ENCODE data around the gene DHX15. TPM values are rescaled to one million over a fixed set of nuclear protein-coding genes. Genes with fewer than 3 reads are reported as not detected.

DHX15 gene
- total RNA-seq, 1 experiment from 2014 or later, result 240 TPM

DNA sequence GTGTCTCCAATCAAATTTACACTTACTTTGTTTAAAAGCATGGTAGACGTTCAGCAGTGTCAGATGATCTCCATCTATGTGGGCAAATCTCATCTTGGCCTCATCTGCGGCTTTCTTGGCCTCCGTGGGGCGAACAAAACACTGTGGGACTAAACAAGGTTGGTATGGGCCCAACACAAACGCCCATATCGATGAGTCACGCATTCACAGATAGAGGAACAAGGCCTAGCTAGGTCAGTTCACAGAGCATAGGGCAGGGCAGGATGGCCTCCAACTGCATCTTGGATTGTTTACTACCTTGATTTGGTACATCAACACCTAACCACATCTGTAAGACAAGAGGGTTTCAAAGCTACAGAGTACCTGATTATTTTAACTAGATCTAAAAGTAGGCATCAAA lies 47.3 kb downstream of the DHX15 start:
- ATAC-seq, result no peak; the same call in 1 of the 2 replicates
- ChIA-PET POLR2A (interaction anchor here (0.5 kb wide), 1 partner anchor 31 kb away, joined by 5 read pairs; no protein-coding TSS in a partner anchor), CTCF (interaction anchor here (0.5 to 1.0 kb wide), 3 partner anchors 47 to 151 kb away, joined by 3 to 4 read pairs (median 4); no protein-coding TSS in a partner anchor)
- H3K27ac Mint-ChIP-seq, result peak overlapping the region; percentile 61
- TF ChIP-seq AFF4 (CRISPR knock-in tag; IDR thresholded peaks at IDR 0.05; ENCODE audit: borderline replicate concordance) (no peak), ATF1 (CRISPR knock-in tag; IDR thresholded peaks at IDR 0.05) (no peak), NFATC4 (CRISPR knock-in tag; IDR thresholded peaks at IDR 0.05) (no peak), CREM (CRISPR knock-in tag; IDR thresholded peaks at IDR 0.05) (no peak), NR2C2 (CRISPR knock-in tag; IDR thresholded peaks at IDR 0.05) (no peak), IRF2 (CRISPR knock-in tag; IDR thresholded peaks at IDR 0.05; ENCODE audit: borderline replicate concordance, low read depth) (no peak), GRHL2 (CRISPR knock-in tag; IDR thresholded peaks at IDR 0.05; ENCODE audit: insufficient replicate concordance, severe bottlenecking) (no peak), ZNF416 (CRISPR knock-in tag; IDR thresholded peaks at IDR 0.05) (no peak), SMAD4 (CRISPR knock-in tag; IDR thresholded peaks at IDR 0.05) (no peak)
- TF ChIP-seq, protein P1, sequence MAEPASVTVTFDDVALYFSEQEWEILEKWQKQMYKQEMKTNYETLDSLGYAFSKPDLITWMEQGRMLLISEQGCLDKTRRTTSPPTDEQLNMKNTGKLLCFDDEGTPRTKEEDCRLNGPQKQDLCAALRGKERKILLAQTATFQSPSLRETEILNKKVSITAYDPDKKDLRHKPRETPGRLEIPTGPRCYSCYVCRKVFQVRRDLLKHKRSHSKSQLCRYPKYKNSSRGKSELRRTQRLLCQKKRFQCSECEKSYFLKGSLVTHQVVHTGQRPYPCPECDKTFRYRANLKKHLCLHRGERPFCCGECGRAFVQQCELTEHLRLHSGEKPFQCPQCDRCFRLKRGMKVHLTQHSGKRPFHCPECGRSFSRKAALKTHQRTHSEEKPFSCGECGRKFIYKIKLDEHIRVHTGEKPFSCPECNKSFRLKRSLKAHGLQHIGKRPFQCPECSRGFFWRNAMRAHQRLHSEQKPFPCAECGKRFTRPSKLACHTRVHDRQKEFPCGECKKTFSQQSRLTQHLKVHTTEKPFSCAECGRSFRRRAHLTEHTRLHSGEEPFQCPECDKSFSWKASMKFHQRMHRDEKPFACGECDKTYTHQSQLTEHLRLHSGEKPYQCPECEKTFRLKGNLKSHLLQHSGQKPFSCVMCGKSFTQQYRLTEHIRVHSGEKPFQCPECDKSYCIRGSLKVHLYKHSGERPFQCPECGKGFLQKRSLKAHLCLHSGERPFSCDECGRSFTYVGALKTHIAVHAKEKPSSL (CRISPR knock-in tag; conservative IDR thresholded peaks at IDR 0.05), result no peak
- TF ChIP-seq, protein P2, sequence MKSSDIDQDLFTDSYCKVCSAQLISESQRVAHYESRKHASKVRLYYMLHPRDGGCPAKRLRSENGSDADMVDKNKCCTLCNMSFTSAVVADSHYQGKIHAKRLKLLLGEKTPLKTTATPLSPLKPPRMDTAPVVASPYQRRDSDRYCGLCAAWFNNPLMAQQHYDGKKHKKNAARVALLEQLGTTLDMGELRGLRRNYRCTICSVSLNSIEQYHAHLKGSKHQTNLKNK (CRISPR knock-in tag; IDR thresholded peaks at IDR 0.05), result no peak
- DNase-seq (ENCODE audit: low spot score), result no peak
- H3K36me3 Mint-ChIP-seq, result peaks cover 68% of the 10 kb centered on the region
- H3K27me3 Mint-ChIP-seq (ENCODE audit: low read depth), result no peaks in the 10 kb centered on the region
- no peak overlapping the region for H3K4me3 Mint-ChIP-seq
- peaks cover 39% of the 10 kb centered on the region for H3K4me1 Mint-ChIP-seq
- H3K9me3 Mint-ChIP-seq, result no peaks in the 10 kb centered on the region

DNA sequence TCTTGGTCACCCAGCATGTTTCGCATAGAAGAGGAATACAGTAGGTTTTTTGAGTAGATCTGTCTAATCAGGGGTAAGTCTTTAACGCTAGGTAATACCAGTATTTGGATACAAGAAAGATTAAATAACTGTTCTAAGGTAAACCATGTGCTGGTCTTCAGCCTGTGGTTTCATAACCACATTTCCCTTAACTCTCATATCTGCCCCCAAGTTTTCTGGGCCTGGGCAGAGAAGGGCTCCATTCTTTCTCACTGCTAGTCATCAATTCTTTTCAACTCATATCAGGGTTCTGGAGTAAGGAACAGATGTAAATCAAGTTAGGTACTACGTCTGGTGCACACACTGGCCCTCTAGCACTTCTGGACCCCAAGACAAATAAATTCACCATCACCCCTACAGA lies 49.0 kb downstream of the DHX15 start:
- H3K9me3 Mint-ChIP-seq, result no peaks in the 10 kb centered on the region
- ChIA-PET POLR2A (no interaction called here), CTCF (interaction anchor here (0.6 kb wide), 1 partner anchor 36 kb away, joined by 3 read pairs; no protein-coding TSS in a partner anchor)
- H3K4me1 Mint-ChIP-seq, result peaks cover 28% of the 10 kb centered on the region
- ATAC-seq (no peak), DNase-seq (ENCODE audit: low spot score) (no peak)
- H3K4me3 Mint-ChIP-seq, result no peak overlapping the region
- peak overlapping the region; percentile 16 for H3K27ac Mint-ChIP-seq
- peaks cover 64% of the 10 kb centered on the region for H3K36me3 Mint-ChIP-seq
- H3K27me3 Mint-ChIP-seq (ENCODE audit: low read depth), result no peaks in the 10 kb centered on the region
- no peak for TF ChIP-seq ATF3 (CRISPR knock-in tag; conservative IDR thresholded peaks at IDR 0.05)
- TF ChIP-seq, protein P3, sequence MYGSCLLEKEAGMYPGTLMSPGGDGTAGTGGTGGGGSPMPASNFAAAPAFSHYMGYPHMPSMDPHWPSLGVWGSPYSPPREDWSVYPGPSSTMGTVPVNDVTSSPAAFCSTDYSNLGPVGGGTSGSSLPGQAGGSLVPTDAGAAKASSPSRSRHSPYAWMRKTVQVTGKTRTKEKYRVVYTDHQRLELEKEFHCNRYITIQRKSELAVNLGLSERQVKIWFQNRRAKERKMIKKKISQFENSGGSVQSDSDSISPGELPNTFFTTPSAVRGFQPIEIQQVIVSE (CRISPR knock-in tag; IDR thresholded peaks at IDR 0.05; ENCODE audit: borderline replicate concordance), result no peak
- no peak for TF ChIP-seq IRF2 (CRISPR knock-in tag; IDR thresholded peaks at IDR 0.05; ENCODE audit: borderline replicate concordance, low read depth)
- TF ChIP-seq SMAD3 (CRISPR knock-in tag; IDR thresholded peaks at IDR 0.05; ENCODE audit: borderline replicate concordance), result no peak
- no peak for TF ChIP-seq EMX1 (CRISPR knock-in tag; IDR thresholded peaks at IDR 0.05)
- no peak for TF ChIP-seq STAT6 (CRISPR knock-in tag; conservative IDR thresholded peaks at IDR 0.05; ENCODE audit: low read depth)
- TF ChIP-seq KAT7 (CRISPR knock-in tag; IDR thresholded peaks at IDR 0.05; ENCODE audit: borderline replicate concordance), result no peak
- no peak for TF ChIP-seq ZNF121 (CRISPR knock-in tag; IDR thresholded peaks at IDR 0.05)
- TF ChIP-seq, protein P4, sequence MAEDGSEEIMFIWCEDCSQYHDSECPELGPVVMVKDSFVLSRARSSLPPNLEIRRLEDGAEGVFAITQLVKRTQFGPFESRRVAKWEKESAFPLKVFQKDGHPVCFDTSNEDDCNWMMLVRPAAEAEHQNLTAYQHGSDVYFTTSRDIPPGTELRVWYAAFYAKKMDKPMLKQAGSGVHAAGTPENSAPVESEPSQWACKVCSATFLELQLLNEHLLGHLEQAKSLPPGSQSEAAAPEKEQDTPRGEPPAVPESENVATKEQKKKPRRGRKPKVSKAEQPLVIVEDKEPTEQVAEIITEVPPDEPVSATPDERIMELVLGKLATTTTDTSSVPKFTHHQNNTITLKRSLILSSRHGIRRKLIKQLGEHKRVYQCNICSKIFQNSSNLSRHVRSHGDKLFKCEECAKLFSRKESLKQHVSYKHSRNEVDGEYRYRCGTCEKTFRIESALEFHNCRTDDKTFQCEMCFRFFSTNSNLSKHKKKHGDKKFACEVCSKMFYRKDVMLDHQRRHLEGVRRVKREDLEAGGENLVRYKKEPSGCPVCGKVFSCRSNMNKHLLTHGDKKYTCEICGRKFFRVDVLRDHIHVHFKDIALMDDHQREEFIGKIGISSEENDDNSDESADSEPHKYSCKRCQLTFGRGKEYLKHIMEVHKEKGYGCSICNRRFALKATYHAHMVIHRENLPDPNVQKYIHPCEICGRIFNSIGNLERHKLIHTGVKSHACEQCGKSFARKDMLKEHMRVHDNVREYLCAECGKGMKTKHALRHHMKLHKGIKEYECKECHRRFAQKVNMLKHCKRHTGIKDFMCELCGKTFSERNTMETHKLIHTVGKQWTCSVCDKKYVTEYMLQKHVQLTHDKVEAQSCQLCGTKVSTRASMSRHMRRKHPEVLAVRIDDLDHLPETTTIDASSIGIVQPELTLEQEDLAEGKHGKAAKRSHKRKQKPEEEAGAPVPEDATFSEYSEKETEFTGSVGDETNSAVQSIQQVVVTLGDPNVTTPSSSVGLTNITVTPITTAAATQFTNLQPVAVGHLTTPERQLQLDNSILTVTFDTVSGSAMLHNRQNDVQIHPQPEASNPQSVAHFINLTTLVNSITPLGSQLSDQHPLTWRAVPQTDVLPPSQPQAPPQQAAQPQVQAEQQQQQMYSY (CRISPR knock-in tag; IDR thresholded peaks at IDR 0.05), result no peak
- TF ChIP-seq CREB1 (CRISPR knock-in tag; IDR thresholded peaks at IDR 0.05), result no peak
- TF ChIP-seq CBFB (CRISPR knock-in tag; IDR thresholded peaks at IDR 0.05; ENCODE audit: low read depth), result no peak
- no peak for TF ChIP-seq TP53 (CRISPR knock-in tag; IDR thresholded peaks at IDR 0.05)
- TF ChIP-seq ZNF416 (CRISPR knock-in tag; IDR thresholded peaks at IDR 0.05), result no peak
